ENCODE results near the gene DENND5B. TPM values are rescaled to one million over a fixed set of nuclear protein-coding genes. Genes with fewer than 3 reads are reported as not detected.

DENND5B gene
- total and polyA plus RNA-seq, 12 donors: 5.2 to 60.8 (median 45.3) TPM

DNA sequence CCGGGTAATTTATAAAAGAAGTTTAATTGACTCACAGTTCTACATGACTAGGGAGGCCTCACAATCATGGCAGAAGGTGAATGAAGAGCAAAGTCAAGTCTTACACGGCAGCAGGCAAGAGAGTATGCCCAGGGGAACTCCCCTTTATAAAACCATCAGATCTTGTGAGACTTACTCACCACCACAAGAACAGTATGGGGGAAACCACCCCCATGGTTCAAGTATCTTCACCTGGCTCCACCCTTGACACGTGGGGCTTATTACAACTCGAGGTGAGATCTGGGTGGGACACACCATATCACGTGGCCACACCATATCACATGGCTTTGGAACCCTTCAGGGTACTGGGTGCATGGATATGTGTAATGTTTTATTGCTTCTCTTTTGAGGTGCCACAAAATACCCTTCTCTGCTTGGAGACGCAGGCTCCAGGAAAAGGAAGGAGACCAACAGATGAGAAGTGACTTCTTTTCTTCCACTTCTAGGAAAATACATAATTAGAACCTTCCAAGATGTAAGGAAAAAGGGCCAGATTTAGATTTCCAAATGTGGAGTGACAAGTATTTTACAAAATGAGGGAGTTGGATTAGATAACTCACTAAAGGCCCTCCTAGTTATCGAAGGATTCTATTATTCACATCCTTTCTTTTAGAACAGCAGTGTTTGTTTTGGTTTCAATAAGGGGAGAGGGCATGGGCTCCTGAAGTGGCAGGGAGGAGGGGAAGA, 35.5 kb upstream of the DENND5B start:
- Histone ChIP-seq H3K4me3 (no peak overlapping the region), H3K27me3 (no peaks in the 10 kb centered on the region), H3K9me3 (no peaks in the 10 kb centered on the region), H3K27ac (no peak overlapping the region), H3K36me3 (no peaks in the 10 kb centered on the region), H3K4me1 (peaks cover 6 to 24% (median 17%) of the 10 kb centered on the region in 9 donors)
- DNase-seq (no peak), ATAC-seq (no peak)
- TF ChIP-seq, protein P1, sequence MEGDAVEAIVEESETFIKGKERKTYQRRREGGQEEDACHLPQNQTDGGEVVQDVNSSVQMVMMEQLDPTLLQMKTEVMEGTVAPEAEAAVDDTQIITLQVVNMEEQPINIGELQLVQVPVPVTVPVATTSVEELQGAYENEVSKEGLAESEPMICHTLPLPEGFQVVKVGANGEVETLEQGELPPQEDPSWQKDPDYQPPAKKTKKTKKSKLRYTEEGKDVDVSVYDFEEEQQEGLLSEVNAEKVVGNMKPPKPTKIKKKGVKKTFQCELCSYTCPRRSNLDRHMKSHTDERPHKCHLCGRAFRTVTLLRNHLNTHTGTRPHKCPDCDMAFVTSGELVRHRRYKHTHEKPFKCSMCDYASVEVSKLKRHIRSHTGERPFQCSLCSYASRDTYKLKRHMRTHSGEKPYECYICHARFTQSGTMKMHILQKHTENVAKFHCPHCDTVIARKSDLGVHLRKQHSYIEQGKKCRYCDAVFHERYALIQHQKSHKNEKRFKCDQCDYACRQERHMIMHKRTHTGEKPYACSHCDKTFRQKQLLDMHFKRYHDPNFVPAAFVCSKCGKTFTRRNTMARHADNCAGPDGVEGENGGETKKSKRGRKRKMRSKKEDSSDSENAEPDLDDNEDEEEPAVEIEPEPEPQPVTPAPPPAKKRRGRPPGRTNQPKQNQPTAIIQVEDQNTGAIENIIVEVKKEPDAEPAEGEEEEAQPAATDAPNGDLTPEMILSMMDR (IDR thresholded peaks at IDR 0.05): no peak
- intact Hi-C loops (cut with DNase I): loop anchor here in 1 of 10 donors (5.0 kb wide), 1 partner anchor 34 kb away; the partner anchor contains the start of gene DENND5B
- 85 to 89% methylated on average over 7 of the region's 7 CpGs for WGBS, 2 donors

DNA sequence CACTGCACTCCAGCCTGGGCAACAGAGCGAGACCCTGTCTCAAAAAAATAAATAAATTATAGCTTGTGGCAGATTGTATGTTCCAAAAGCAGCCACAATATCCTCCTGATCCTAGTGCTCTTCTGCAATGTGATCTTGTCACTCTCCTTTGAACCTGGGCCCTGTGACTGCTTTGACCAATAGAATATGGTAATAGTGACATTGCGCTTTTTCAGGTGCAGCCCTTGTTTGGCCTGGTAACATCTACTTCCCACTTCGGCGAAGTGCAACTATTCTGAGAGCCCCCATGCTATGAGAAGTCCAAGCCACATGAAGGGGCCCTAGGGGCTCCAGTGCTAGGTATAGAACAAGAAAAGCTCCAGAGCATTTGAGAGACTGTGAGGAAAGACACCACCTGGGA, 31.1 kb upstream of the DENND5B start:
- H3K27me3 ChIP-seq: no peaks in the 10 kb centered on the region
- peaks cover 0 to 6% (median 0%) of the 10 kb centered on the region in 9 donors for H3K4me1 ChIP-seq
- no peak for DNase-seq
- H3K9me3 ChIP-seq: no peaks in the 10 kb centered on the region
- TF ChIP-seq, protein P1 (IDR thresholded peaks at IDR 0.05): no peak
- 91 to 94% methylated on average over 4 of the region's 4 CpGs for WGBS, 2 donors
- intact Hi-C loops (cut with DNase I): no loop called here
- no peak overlapping the region for H3K4me3 ChIP-seq
- no peak overlapping the region for H3K27ac ChIP-seq
- no peaks in the 10 kb centered on the region for H3K36me3 ChIP-seq
- no peak for ATAC-seq

DNA sequence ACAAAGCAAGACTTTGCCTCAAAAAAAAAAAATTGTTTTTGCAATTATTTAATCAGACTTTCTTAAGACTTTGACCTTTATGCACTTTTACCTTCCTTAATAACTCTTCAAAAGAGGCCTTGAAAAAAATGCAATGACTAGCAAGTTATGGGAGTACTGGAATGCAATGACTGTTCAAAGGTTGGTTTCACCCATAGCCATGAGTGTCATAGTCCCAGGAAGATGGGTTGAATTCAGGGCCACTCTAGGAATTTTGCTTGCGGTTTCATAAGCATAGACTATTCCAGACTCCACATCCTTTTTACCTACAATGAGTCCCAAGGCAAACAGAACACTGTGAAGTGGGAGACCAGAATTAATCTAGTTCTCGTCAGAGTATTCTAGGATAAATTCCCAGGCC, 29.4 kb upstream of the DENND5B start:
- Histone ChIP-seq H3K4me3 (no peak overlapping the region), H3K9me3 (no peaks in the 10 kb centered on the region), H3K27ac (no peak overlapping the region), H3K36me3 (no peaks in the 10 kb centered on the region), H3K4me1 (peaks cover 0 to 6% (median 0%) of the 10 kb centered on the region in 9 donors), H3K27me3 (no peaks in the 10 kb centered on the region)
- ATAC-seq (no peak), DNase-seq (no peak)
- 72 to 97% methylated on average over 2 of the region's 2 CpGs for WGBS, 2 donors
- TF ChIP-seq, protein P1 (IDR thresholded peaks at IDR 0.05): no peak
- intact Hi-C loops (cut with DNase I): no loop called here

DNA sequence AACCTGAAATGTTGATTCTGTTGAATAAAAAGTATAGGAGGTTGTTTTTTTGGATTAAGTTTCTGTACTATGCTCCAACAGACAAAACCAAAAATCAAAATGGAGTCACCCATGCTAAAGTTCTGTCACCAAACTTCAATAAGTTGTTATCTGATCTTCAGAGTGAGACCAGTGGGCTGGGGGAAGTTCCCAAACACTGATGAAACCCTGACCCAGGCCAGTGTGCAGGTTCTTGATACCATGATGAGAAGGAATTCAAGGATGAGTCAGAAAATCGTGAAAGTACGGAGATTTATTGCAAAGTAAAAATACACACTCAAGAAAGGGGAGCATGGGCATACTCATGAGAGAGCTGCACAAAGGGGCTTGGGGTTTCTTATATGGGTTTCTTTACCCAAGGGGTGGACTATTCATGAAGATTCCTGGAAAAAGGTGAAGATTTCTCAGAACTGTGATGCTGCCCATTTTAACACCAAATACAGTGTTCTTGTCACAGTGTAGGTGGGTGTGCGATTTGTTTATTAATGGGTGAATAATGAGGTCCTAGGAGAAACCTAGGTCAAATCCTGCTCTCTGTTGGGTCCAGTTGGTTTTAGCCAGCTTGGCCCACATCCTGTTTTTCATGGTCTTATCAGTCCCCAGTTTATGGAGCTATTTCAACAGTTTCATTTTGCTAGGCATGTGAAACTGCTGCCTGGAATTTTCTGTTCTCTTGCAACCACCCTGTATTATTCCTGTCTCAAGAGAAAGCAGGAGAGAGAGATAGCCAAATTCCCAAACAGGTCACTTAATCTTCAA, 27.5 kb upstream of the DENND5B start:
- Histone ChIP-seq H3K27me3 (no peaks in the 10 kb centered on the region), H3K36me3 (no peaks in the 10 kb centered on the region), H3K9me3 (no peaks in the 10 kb centered on the region), H3K4me1 (peaks cover 0 to 6% (median 0%) of the 10 kb centered on the region in 9 donors), H3K4me3 (no peak overlapping the region), H3K27ac (peak overlapping the region in 2 of 10 donors; percentile 7 to 21)
- DNase-seq (no peak), ATAC-seq (peak in 1 of 8 donors; percentile 22)
- intact Hi-C loops (cut with DNase I): no loop called here
- TF ChIP-seq, protein P1 (IDR thresholded peaks at IDR 0.05): no peak
- 84 to 92% methylated on average over 3 of the region's 3 CpGs for WGBS, 2 donors

Measured in heart right ventricle (tissue), 16 donors.